Mesendoderm (in vitro differentiated cells): Measurements from ENCODE around the gene ESRRA.

ENCODE experiments used
- DNase-seq: peaks from one replicate; pipeline ENCODE4 v3.0.0; 2013
- H2AK5ac ChIP-seq: 2 replicates; pipeline ENCODE4 v1.6.1; 2013; ENCODE audit warnings: low read length, inconsistent platforms
- H2BK120ac ChIP-seq: 2 replicates; pipeline ENCODE4 v1.6.1; 2013; ENCODE audit warnings: low read depth, mild to moderate bottlenecking, low read length, moderate library complexity, mixed read lengths
- H2BK15ac ChIP-seq: replicated peaks from 2 replicates; pipeline ENCODE4 v1.6.1; 2013; ENCODE audit warnings: low read depth, mild to moderate bottlenecking, moderate library complexity
- H2BK5ac ChIP-seq: 2 replicates; pipeline ENCODE4 v1.6.1; 2013; ENCODE audit warnings: low read length, inconsistent platforms
- H3K18ac ChIP-seq: 2 replicates; pipeline ENCODE4 v1.6.1; 2013; ENCODE audit warnings: mild to moderate bottlenecking, low read length, mixed read lengths
- H3K23ac ChIP-seq: one replicate; pipeline ENCODE4 v1.6.1; 2013; ENCODE audit warnings: low read length
- H3K27ac ChIP-seq: 2 replicates; pipeline ENCODE4 v1.5.1; 2013; ENCODE audit warnings: low read depth, mild to moderate bottlenecking, inconsistent platforms, low read length, moderate library complexity
- H3K27me3 ChIP-seq: 2 replicates; pipeline ENCODE4 v1.6.1; 2013; ENCODE audit warnings: low read length, control low read depth, mild to moderate bottlenecking, inconsistent platforms; ENCODE audit not compliant: insufficient read depth, poor library complexity
- H3K36me3 ChIP-seq: 2 replicates; pipeline ENCODE4 v1.6.1; 2013; ENCODE audit warnings: low read length, inconsistent platforms; ENCODE audit not compliant: control insufficient read depth, insufficient read depth
- H3K4ac ChIP-seq: one replicate; pipeline ENCODE4 v1.6.1; 2013; ENCODE audit warnings: low read depth, mild to moderate bottlenecking, low read length, moderate library complexity
- H3K4me1 ChIP-seq: 2 replicates; pipeline ENCODE4 v1.6.1; 2013; ENCODE audit warnings: low read depth, low read length, inconsistent platforms; ENCODE audit not compliant: control insufficient read depth
- H3K4me2 ChIP-seq: 2 replicates; pipeline ENCODE4 v1.6.1; 2013; ENCODE audit warnings: low read length
- H3K4me3 ChIP-seq: 2 replicates; pipeline ENCODE4 v1.5.1; 2013; ENCODE audit warnings: mild to moderate bottlenecking, low read length
- H3K56ac ChIP-seq: one replicate; pipeline ENCODE4 v1.6.1; 2013; ENCODE audit warnings: low read length
- H3K79me1 ChIP-seq: 2 replicates; pipeline ENCODE4 v1.6.1; 2013; ENCODE audit warnings: low read length, inconsistent platforms
- H3K79me2 ChIP-seq: 2 replicates; pipeline ENCODE4 v1.6.1; 2013; ENCODE audit warnings: mild to moderate bottlenecking, low read length; ENCODE audit not compliant: control insufficient read depth, insufficient read depth
- H3K9ac ChIP-seq: 2 replicates; pipeline ENCODE4 v1.6.1; 2013; ENCODE audit warnings: low read length, inconsistent platforms
- H4K5ac ChIP-seq: one replicate; pipeline ENCODE4 v1.6.1; 2013; ENCODE audit warnings: low read length
- H4K8ac ChIP-seq: one replicate; pipeline ENCODE4 v1.6.1; 2013; ENCODE audit warnings: low read depth, mild to moderate bottlenecking, control low read depth, low read length, moderate library complexity
- WGBS: extraction: QIAGEN DNeasy Blood & Tissue Kit; methylation state at CpG from one replicate; pipeline ENCODE4 v1.1.7; 2013; ENCODE audit warnings: low lambda C conversion rate, missing lambda C conversion rate; ENCODE audit not compliant: insufficient coverage; ENCODE audit errors: extremely low coverage; 5-methylcytosine and 5-hydroxymethylcytosine counted together

ESRRA gene

GRCh38 chr11:64285885-64286800 is 19.2 kb upstream of the ESRRA start:
- WGBS, result no CpG with 5 or more reads among the region's 40 CpGs
- Histone ChIP-seq H3K79me2 (no peaks in the 10 kb centered on the region), H4K5ac (no peak overlapping the region), H3K4me2 (peak overlapping the region; percentile 61), H3K9ac (peak overlapping the region; percentile 92), H2BK15ac (no peak overlapping the region), H3K56ac (peak overlapping the region; percentile 88), H3K4ac (peak overlapping the region; percentile 41), H2AK5ac (no peak overlapping the region), H3K23ac (peak overlapping the region; percentile 11), H3K27ac (no peak overlapping the region), H3K79me1 (no peaks in the 10 kb centered on the region), H4K8ac (no peak overlapping the region), H2BK120ac (no peak overlapping the region), H3K4me1 (peaks cover 6% of the 10 kb centered on the region), H2BK5ac (no peak overlapping the region), H3K18ac (peak overlapping the region; percentile 71), H3K36me3 (no peaks in the 10 kb centered on the region), H3K27me3 (peaks cover 11% of the 10 kb centered on the region), H3K4me3 (peak overlapping the region; percentile 29)
- no peak for DNase-seq

GRCh38 chr11:64286801-64287159 is 18.5 kb upstream of the ESRRA start:
- no CpG with 5 or more reads among the region's 9 CpGs for WGBS
- Histone ChIP-seq H4K8ac (no peak overlapping the region), H3K36me3 (no peaks in the 10 kb centered on the region), H3K9ac (no peak overlapping the region), H3K79me2 (no peaks in the 10 kb centered on the region), H3K4me2 (no peak overlapping the region), H3K27ac (no peak overlapping the region), H3K4me3 (no peak overlapping the region), H2BK5ac (no peak overlapping the region), H3K4ac (no peak overlapping the region), H3K79me1 (no peaks in the 10 kb centered on the region), H3K23ac (no peak overlapping the region), H3K56ac (no peak overlapping the region), H2BK120ac (no peak overlapping the region), H2AK5ac (no peak overlapping the region), H3K4me1 (peaks cover 6% of the 10 kb centered on the region), H2BK15ac (no peak overlapping the region), H4K5ac (no peak overlapping the region), H3K18ac (no peak overlapping the region), H3K27me3 (peaks cover 17% of the 10 kb centered on the region)
- no peak for DNase-seq

GRCh38 chr11:64287676-64288352 is 17.5 kb upstream of the ESRRA start:
- no CpG with 5 or more reads among the region's 33 CpGs for WGBS
- no peak overlapping the region for H3K18ac ChIP-seq
- H3K79me1 ChIP-seq, result no peaks in the 10 kb centered on the region
- H4K8ac ChIP-seq, result no peak overlapping the region
- H3K4me3 ChIP-seq, result no peak overlapping the region
- no peak overlapping the region for H4K5ac ChIP-seq
- no peaks in the 10 kb centered on the region for H3K36me3 ChIP-seq
- H2BK15ac ChIP-seq, result no peak overlapping the region
- no peak overlapping the region for H3K4me2 ChIP-seq
- H3K4me1 ChIP-seq, result peaks cover 6% of the 10 kb centered on the region
- no peak overlapping the region for H3K4ac ChIP-seq
- H3K56ac ChIP-seq, result no peak overlapping the region
- no peaks in the 10 kb centered on the region for H3K79me2 ChIP-seq
- H3K23ac ChIP-seq, result no peak overlapping the region
- H3K27ac ChIP-seq, result no peak overlapping the region
- H3K9ac ChIP-seq, result no peak overlapping the region
- H2AK5ac ChIP-seq, result no peak overlapping the region
- no peak overlapping the region for H2BK120ac ChIP-seq
- peaks cover 28% of the 10 kb centered on the region for H3K27me3 ChIP-seq
- DNase-seq, result no peak
- no peak overlapping the region for H2BK5ac ChIP-seq

GRCh38 chr11:64288353-64288750 is 17.0 kb upstream of the ESRRA start:
- Histone ChIP-seq H3K36me3 (no peaks in the 10 kb centered on the region), H3K9ac (no peak overlapping the region), H3K18ac (no peak overlapping the region), H2AK5ac (no peak overlapping the region), H2BK15ac (no peak overlapping the region), H3K27me3 (peaks cover 33% of the 10 kb centered on the region), H3K4me2 (no peak overlapping the region), H3K79me1 (no peaks in the 10 kb centered on the region), H3K4ac (no peak overlapping the region), H4K5ac (no peak overlapping the region), H2BK120ac (no peak overlapping the region), H3K79me2 (no peaks in the 10 kb centered on the region), H3K27ac (no peak overlapping the region), H4K8ac (no peak overlapping the region), H3K23ac (no peak overlapping the region), H3K4me3 (no peak overlapping the region), H3K56ac (no peak overlapping the region), H2BK5ac (no peak overlapping the region), H3K4me1 (peaks cover 6% of the 10 kb centered on the region)
- DNase-seq, result no peak
- WGBS, result no CpG with 5 or more reads among the region's 9 CpGs

GRCh38 chr11:64289002-64289564 is 16.2 kb upstream of the ESRRA start:
- Histone ChIP-seq H3K4ac (no peak overlapping the region), H3K4me1 (peaks cover 4% of the 10 kb centered on the region), H2AK5ac (no peak overlapping the region), H3K23ac (no peak overlapping the region), H2BK5ac (no peak overlapping the region), H3K18ac (no peak overlapping the region), H2BK15ac (no peak overlapping the region), H3K79me2 (no peaks in the 10 kb centered on the region), H3K56ac (no peak overlapping the region), H4K5ac (no peak overlapping the region), H3K27me3 (peaks cover 39% of the 10 kb centered on the region), H3K27ac (no peak overlapping the region), H3K4me2 (no peak overlapping the region), H3K79me1 (no peaks in the 10 kb centered on the region), H3K36me3 (no peaks in the 10 kb centered on the region), H2BK120ac (no peak overlapping the region), H3K4me3 (no peak overlapping the region), H4K8ac (no peak overlapping the region), H3K9ac (no peak overlapping the region)
- WGBS, result no CpG with 5 or more reads among the region's 13 CpGs
- no peak for DNase-seq
